Suprapubic skin (tissue), 4 donors: ENCODE results near the gene PLEKHG4B. TPM values are rescaled to one million over a fixed set of nuclear protein-coding genes. Genes with fewer than 3 reads are reported as not detected.
"Not testable (repeated sequence)": the region's sequence is repeated elsewhere in the genome, so short reads cannot be mapped to it uniquely, and the experiment has no call there.

Source experiments
- DNase-seq, 2 donors: peaks; one replicate each; pipeline ENCODE4 v3.0.0-alpha.2; 2019; ENCODE audit warnings: low spot score in 2 of 2
- H3K27ac ChIP-seq: fragments of 200-600 bp; sonication (generic); one replicate; pipeline ENCODE4 v1.5.1; 2019
- H3K27me3 ChIP-seq: fragments of 200-600 bp; sonication (generic); one replicate; pipeline ENCODE4 v1.5.1; 2019
- H3K36me3 ChIP-seq: fragments of 200-600 bp; sonication (generic); one replicate; pipeline ENCODE4 v1.5.1; 2019
- H3K4me1 ChIP-seq: fragments of 200-600 bp; sonication (generic); one replicate; pipeline ENCODE4 v1.5.1; 2019
- H3K4me3 ChIP-seq: fragments of 200-600 bp; sonication (generic); one replicate; pipeline ENCODE4 v1.5.1; 2019; ENCODE audit warnings: mild to moderate bottlenecking
- H3K9me3 ChIP-seq: fragments of 200-600 bp; sonication (generic); one replicate; pipeline ENCODE4 v1.5.1; 2019
- CTCF ChIP-seq, 2 donors: fragments of 200-600 bp in 1 of 2; fragments of 450-650 bp in 1 of 2; sonication (generic) in 1 of 2; IDR thresholded peaks; one replicate each; pipeline ENCODE4 v1.5.1; 2016 to 2019; ENCODE audit warnings: antibody characterized with exemption in 2 of 2, mild to moderate bottlenecking in 1 of 2, moderate library complexity in 1 of 2
- EP300 ChIP-seq: sonication (generic); formaldehyde crosslinking; IDR thresholded peaks from one replicate; pipeline ENCODE4 v1.6.1; 2017; ENCODE audit warnings: antibody characterized with exemption
- POLR2A ChIP-seq, 2 donors: fragments of 450-650 bp; IDR thresholded peaks; one replicate each; pipeline ENCODE4 v1.6.1; 2017; ENCODE audit warnings: antibody characterized with exemption in 2 of 2, mild to moderate bottlenecking in 2 of 2, moderate library complexity in 2 of 2
- POLR2AphosphoS5 ChIP-seq, 3 donors: sonication (generic); formaldehyde crosslinking; IDR thresholded peaks; one replicate each; pipeline ENCODE4 v1.6.1; 2017; ENCODE audit warnings: antibody characterized with exemption in 3 of 3
- WGBS: methylation state at CpG from one replicate; pipeline ENCODE4 v1.1.5; 2018; 5-methylcytosine and 5-hydroxymethylcytosine counted together
- total RNA-seq, 4 donors: library from RNA; depleted of rRNA; stranded (reverse); fragments of >200 nt; gene quantifications; one replicate each; pipeline ENCODE4 v1.1.0, GENCODE V29; 2016

PLEKHG4B gene
- total RNA-seq, 4 donors from 2014 or later, result 0.45 to 2.4 (median 1.2) TPM

- no peaks in the 10 kb centered on the region for H3K9me3 ChIP-seq
- 87% methylated on average over 8 of the region's 8 CpGs for WGBS
- TF ChIP-seq EP300 (no peak), POLR2AphosphoS5 (IDR thresholded peaks at IDR 0.05) (no peak), CTCF (IDR thresholded peaks at IDR 0.05) (no peak), POLR2A (IDR thresholded peaks at IDR 0.05) (no peak)
- H3K4me3 ChIP-seq, result no peak overlapping the region
- H3K36me3 ChIP-seq, result peaks cover 27% of the 10 kb centered on the region
- H3K27me3 ChIP-seq, result no peaks in the 10 kb centered on the region
- DNase-seq, result no peak
- H3K27ac ChIP-seq, result no peak overlapping the region
- H3K4me1 ChIP-seq, result no peaks in the 10 kb centered on the region
Measured at GRCh38 chr5:206927-207536, 115.1 kb downstream of the PLEKHG4B start.

GRCh38 chr5:207599-207998 is 115.6 kb downstream of the PLEKHG4B start:
- DNase-seq, result no peak
- H3K4me1 ChIP-seq, result no peaks in the 10 kb centered on the region
- no peaks in the 10 kb centered on the region for H3K9me3 ChIP-seq
- no peak overlapping the region for H3K4me3 ChIP-seq
- TF ChIP-seq POLR2AphosphoS5 (IDR thresholded peaks at IDR 0.05) (no peak), POLR2A (IDR thresholded peaks at IDR 0.05) (no peak), CTCF (IDR thresholded peaks at IDR 0.05) (no peak), EP300 (no peak)
- no peak overlapping the region for H3K27ac ChIP-seq
- no peaks in the 10 kb centered on the region for H3K27me3 ChIP-seq
- 76% methylated on average over 11 of the region's 14 CpGs for WGBS
- peaks cover 27% of the 10 kb centered on the region for H3K36me3 ChIP-seq

DNA sequence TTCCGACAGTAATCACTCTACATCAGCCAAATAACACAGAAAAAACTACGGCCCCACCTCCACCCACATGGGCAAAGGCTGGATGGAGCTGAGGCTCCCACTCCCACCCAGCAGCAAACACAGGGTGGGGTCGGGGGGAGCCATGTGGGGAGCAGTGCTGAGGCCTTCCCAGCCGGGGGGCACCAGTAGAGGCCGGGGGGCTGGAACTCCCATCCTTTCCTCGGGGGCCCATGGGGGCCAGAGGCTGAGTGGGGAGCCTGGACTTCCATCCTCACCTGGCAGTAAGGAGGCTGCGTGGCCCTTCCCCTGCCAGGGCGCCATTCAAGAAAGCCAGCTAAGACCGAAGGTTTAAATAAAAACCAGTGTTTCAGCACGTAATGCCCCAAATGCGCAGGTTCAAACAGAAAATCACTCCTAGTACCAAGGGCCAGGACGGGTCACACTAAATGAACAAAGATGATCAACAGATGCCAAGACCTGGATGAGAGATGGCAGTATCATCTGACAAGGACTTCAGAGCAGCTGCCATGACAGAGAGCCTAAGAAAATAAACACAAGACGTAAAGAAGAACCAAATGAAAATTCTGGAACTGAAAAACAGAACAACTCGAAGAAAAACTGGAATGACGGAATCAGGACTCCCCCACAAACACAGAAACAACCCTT is 116.6 kb downstream of the PLEKHG4B start:
- H3K9me3 ChIP-seq, result no peaks in the 10 kb centered on the region
- H3K27ac ChIP-seq, result no peak overlapping the region
- no peak for DNase-seq
- TF ChIP-seq POLR2AphosphoS5 (IDR thresholded peaks at IDR 0.05), result no peak
- TF ChIP-seq EP300, result no peak
- TF ChIP-seq CTCF (IDR thresholded peaks at IDR 0.05), result no peak
- no peak for TF ChIP-seq POLR2A (IDR thresholded peaks at IDR 0.05)
- H3K4me1 ChIP-seq, result no peaks in the 10 kb centered on the region
- WGBS, result 87% methylated on average over 15 of the region's 15 CpGs
- no peak overlapping the region for H3K4me3 ChIP-seq
- no peaks in the 10 kb centered on the region for H3K27me3 ChIP-seq
- H3K36me3 ChIP-seq, result peaks cover 23% of the 10 kb centered on the region

DNA sequence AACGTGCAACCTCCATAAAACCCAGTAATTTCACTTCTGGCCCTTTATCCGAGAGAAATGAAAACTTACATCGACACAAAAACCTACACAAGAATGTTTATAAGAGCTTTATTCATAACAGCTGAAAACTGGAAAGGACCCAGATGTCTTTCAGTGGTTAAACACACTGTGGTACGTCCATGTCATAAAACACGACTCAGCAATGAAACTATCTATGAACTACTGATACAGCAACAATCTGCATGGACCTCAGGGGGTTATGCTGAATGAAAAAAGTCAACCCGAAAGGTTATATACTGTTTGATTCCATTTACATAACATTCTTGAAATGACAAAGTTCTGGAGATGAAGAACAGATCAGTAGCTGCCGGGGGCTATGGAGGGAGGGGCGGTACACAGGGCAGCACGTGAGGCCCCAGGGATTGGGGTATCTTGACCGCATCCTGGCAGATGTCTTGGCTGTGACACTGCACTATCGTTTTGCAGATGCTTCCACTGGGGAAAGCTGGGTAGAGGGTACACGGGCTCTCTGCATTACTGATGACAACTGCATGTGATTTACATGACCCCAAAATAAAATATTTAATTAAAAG is 121.9 kb downstream of the PLEKHG4B start:
- Histone ChIP-seq H3K27ac (no peak overlapping the region), H3K9me3 (no peaks in the 10 kb centered on the region), H3K4me1 (peaks cover 18% of the 10 kb centered on the region), H3K27me3 (no peaks in the 10 kb centered on the region), H3K4me3 (no peak overlapping the region), H3K36me3 (peaks cover 7% of the 10 kb centered on the region)
- TF ChIP-seq POLR2AphosphoS5 (IDR thresholded peaks at IDR 0.05), result no peak
- TF ChIP-seq CTCF (IDR thresholded peaks at IDR 0.05), result no peak
- no peak for TF ChIP-seq EP300
- TF ChIP-seq POLR2A (IDR thresholded peaks at IDR 0.05), result no peak
- DNase-seq, result no peak
- 91% methylated on average over 12 of the region's 12 CpGs for WGBS

DNA sequence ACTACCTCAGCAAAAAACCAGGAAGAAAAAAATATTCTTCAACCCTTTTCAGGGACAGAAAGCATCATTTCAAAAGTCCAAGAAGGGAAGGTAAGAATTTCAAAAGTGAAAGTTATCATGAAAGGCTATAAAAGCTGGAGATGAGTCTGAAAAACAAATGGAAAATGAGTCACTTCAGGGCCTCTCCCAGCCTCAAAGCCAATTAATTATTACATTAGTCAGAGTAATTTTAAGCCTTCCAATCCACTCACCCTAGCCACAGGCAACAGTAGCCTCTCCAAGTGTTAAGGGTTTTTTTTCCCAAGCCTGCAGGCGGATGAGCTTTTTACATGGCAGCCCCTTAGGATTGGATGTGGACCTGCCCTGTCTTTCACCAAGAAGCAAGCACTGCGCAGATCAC is 123.3 kb downstream of the PLEKHG4B start:
- H3K9me3 ChIP-seq, H3K27ac ChIP-seq, DNase-seq, H3K4me3 ChIP-seq, H3K27me3 ChIP-seq, H3K36me3 ChIP-seq: not testable (repeated sequence)
- peaks cover 31% of the 10 kb centered on the region for H3K4me1 ChIP-seq
- 25% methylated on average over 2 of the region's 2 CpGs for WGBS

DNA sequence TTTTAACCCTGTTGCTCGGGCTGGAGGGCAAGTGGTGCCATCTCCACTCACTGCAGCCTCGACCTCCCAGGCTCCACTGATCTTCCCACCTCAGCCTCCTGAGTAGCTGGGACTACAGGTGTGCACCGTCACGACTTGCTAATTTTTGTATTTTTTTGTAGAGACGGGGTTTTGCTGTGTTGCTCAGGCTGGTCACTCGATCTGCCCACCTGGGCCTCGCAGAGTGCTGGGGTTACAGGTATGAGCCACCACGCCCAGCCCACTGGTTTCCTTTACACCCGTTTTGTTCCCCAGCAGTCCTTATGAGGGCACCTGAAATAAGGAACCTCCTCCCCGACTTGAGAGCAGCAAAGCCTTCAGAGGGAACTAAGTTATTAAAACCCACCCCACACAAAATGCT is 124.1 kb downstream of the PLEKHG4B start:
- not testable (repeated sequence) for H3K36me3 ChIP-seq, H3K27ac ChIP-seq, DNase-seq, H3K9me3 ChIP-seq, H3K4me3 ChIP-seq, H3K27me3 ChIP-seq
- 79% methylated on average over 9 of the region's 10 CpGs for WGBS
- H3K4me1 ChIP-seq, result peaks cover 38% of the 10 kb centered on the region
